A549 (cell line): Measurements from ENCODE around the gene MSH2. TPM values are rescaled to one million over a fixed set of nuclear protein-coding genes. Genes with fewer than 3 reads are reported as not detected.

Experiments used
- ATAC-seq, 2 experiments: fragments of 200-7000 bp in 1 of 2; fragments of >200 bp in 1 of 2; cut with Nextera tagmentation in 1 of 2; cut with Tn5 transposase in 1 of 2; 3 replicates each; pipeline versions ENCODE4 v1.8.0 to v1.9.1; 2018 to 2020; ENCODE audit warnings: mild to moderate bottlenecking in 1 of 2, moderate library complexity in 1 of 2
- CTCF ChIA-PET: fragments of 300-600 bp; sonication (Branson Sonifier 250); formaldehyde crosslinking; extraction: SDS; loops from one replicate; lab custom pipeline; 2021; ENCODE audit warnings: antibody characterized with exemption, inconsistent platforms; lab: Yijun Ruan, JAX
- POLR2A ChIA-PET: fragments of 350-600 bp; formaldehyde crosslinking; extraction: SDS; loops from one replicate; lab custom pipeline; 2021; ENCODE audit warnings: antibody characterized with exemption, inconsistent platforms; lab: Yijun Ruan, JAX
- DNase-seq, 2 experiments: peaks; one replicate each; pipeline versions ENCODE4 v3.0.0 to v3.0.0-alpha.2; 2011 to 2016; ENCODE audit warnings: low read depth in 1 of 2, low spot score in 1 of 2
- FAIRE-seq: peaks from 2 replicates; lab custom pipeline; 2011; peaks lifted over from hg19 to GRCh38; lab: Jason Lieb, UNC
- H3K27ac ChIP-seq, 2 experiments: fragments of >200 bp; sonication (Bioruptor Twin); formaldehyde crosslinking; 3 replicates each; pipeline ENCODE4 v1.5.1; 2016 to 2017
- H3K4me1 ChIP-seq: fragments of >200 bp; sonication (Bioruptor Twin); formaldehyde crosslinking; 3 replicates; pipeline ENCODE4 v1.6.1; 2016
- H3K4me2 ChIP-seq: fragments of >200 bp; sonication (Bioruptor Twin); formaldehyde crosslinking; 3 replicates; pipeline ENCODE4 v1.6.1; 2016
- H3K4me3 ChIP-seq: fragments of >200 bp; sonication (Bioruptor Twin); formaldehyde crosslinking; 3 replicates; pipeline ENCODE4 v1.5.1; 2016
- H3K9me3 ChIP-seq: fragments of >200 bp; sonication (Bioruptor Twin); formaldehyde crosslinking; 3 replicates; pipeline ENCODE4 v1.6.1; 2016
- BCL3 ChIP-seq: fragments of >200 bp; sonication (Bioruptor Twin); formaldehyde crosslinking; IDR thresholded peaks from 3 replicates; pipeline ENCODE4 v1.6.1; 2016
- CHD2 ChIP-seq: fragments of 150-350 bp; IDR thresholded peaks from 2 replicates; pipeline ENCODE4 v1.6.1; 2014; ENCODE audit warnings: low read length; ENCODE audit not compliant: partially characterized antibody
- CHD4 ChIP-seq: fragments of 200-600 bp; sonication (generic); IDR thresholded peaks from 2 replicates; pipeline ENCODE4 v1.6.1; 2016; ENCODE audit warnings: antibody characterized with exemption, mild to moderate bottlenecking, borderline replicate concordance
- E2F6 ChIP-seq: IDR thresholded peaks from 2 replicates; pipeline ENCODE4 v1.6.1; 2012; ENCODE audit warnings: low read depth, borderline replicate concordance
- EHF ChIP-seq: fragments of 250-450 bp; sonication (Bioruptor Pico); IDR thresholded peaks from 2 replicates; pipeline ENCODE4 v1.5.0; 2020; ENCODE audit warnings: mild to moderate bottlenecking
- EHMT2 ChIP-seq: fragments of 200-600 bp; sonication (generic); IDR thresholded peaks from 2 replicates; pipeline ENCODE4 v1.6.1; 2016; ENCODE audit warnings: antibody characterized with exemption, low read depth, mild to moderate bottlenecking, moderate library complexity
- FOSB ChIP-seq: fragments of 250-450 bp; sonication (Bioruptor Pico); IDR thresholded peaks from 2 replicates; pipeline ENCODE4 v1.5.0; 2020; ENCODE audit warnings: mild to moderate bottlenecking, moderate library complexity
- FOXS1 ChIP-seq: fragments of 250-450 bp; sonication (Bioruptor Pico); IDR thresholded peaks from 2 replicates; pipeline ENCODE4 v1.5.0; 2020; ENCODE audit warnings: mild to moderate bottlenecking, moderate library complexity
- HEYL ChIP-seq: fragments of 250-450 bp; sonication (Bioruptor Pico); IDR thresholded peaks from 2 replicates; pipeline ENCODE4 v1.8.0; 2021; ENCODE audit warnings: mild to moderate bottlenecking, moderate library complexity
- HOXB13 ChIP-seq: fragments of 250-450 bp; sonication (Bioruptor Pico); IDR thresholded peaks from 2 replicates; pipeline ENCODE4 v1.5.0; 2020; ENCODE audit warnings: low read depth, mild to moderate bottlenecking, moderate library complexity
- MAFK ChIP-seq: fragments of 450-650 bp; IDR thresholded peaks from 2 replicates; pipeline ENCODE4 v1.6.1; 2014; ENCODE audit not compliant: partially characterized antibody
- MAX ChIP-seq: IDR thresholded peaks from 2 replicates; pipeline ENCODE4 v1.6.1; 2012
- NFE2L2 ChIP-seq: fragments of 150-350 bp; conservative IDR thresholded peaks from 2 replicates; pipeline ENCODE4 v1.6.1; 2014; ENCODE audit warnings: low read length
- NPAS2 ChIP-seq: fragments of 250-450 bp; sonication (Bioruptor Pico); IDR thresholded peaks from 2 replicates; pipeline ENCODE4 v1.8.0; 2022; ENCODE audit warnings: mild to moderate bottlenecking, moderate library complexity, borderline replicate concordance
- POLR2A ChIP-seq: IDR thresholded peaks from 2 replicates; pipeline ENCODE4 v1.6.1; 2012; ENCODE audit warnings: mild to moderate bottlenecking, low read length
- RAD21 ChIP-seq, 2 experiments: fragments of >200 bp in 1 of 2; sonication (Bioruptor Twin) in 1 of 2; formaldehyde crosslinking in 1 of 2; IDR thresholded peaks in 1 of 2; conservative IDR thresholded peaks in 1 of 2; 2 replicates in 1 of 2; 3 replicates in 1 of 2; pipeline ENCODE4 v1.6.1; 2012 to 2018; ENCODE audit warnings: inconsistent platforms in 1 of 2
- RCOR1 ChIP-seq: fragments of 150-350 bp; IDR thresholded peaks from 2 replicates; pipeline ENCODE4 v1.6.1; 2014; ENCODE audit warnings: antibody characterized with exemption, low read length, low read depth
- RNF2 ChIP-seq: fragments of 200-600 bp; sonication (generic); IDR thresholded peaks from 2 replicates; pipeline ENCODE4 v1.6.1; 2016; ENCODE audit warnings: low read depth, mild to moderate bottlenecking, antibody characterized with exemption, moderate library complexity, borderline replicate concordance
- SMC3 ChIP-seq: fragments of >200 bp; sonication (Bioruptor Twin); formaldehyde crosslinking; IDR thresholded peaks from 3 replicates; pipeline ENCODE4 v1.6.1; 2018; ENCODE audit warnings: inconsistent platforms
- SREBF2 ChIP-seq: fragments of 450-650 bp; IDR thresholded peaks from 2 replicates; pipeline ENCODE4 v1.6.1; 2014; ENCODE audit warnings: mild to moderate bottlenecking, moderate library complexity
- TFCP2L1 ChIP-seq: fragments of 250-450 bp; sonication (Bioruptor Pico); IDR thresholded peaks from 2 replicates; pipeline ENCODE4 v1.5.0; 2021; ENCODE audit warnings: mild to moderate bottlenecking
- USF2 ChIP-seq: fragments of 450-650 bp; IDR thresholded peaks from 2 replicates; pipeline ENCODE4 v1.6.1; 2014; ENCODE audit warnings: antibody characterized with exemption
- ZFP36 ChIP-seq: fragments of 450-650 bp; IDR thresholded peaks from 2 replicates; pipeline ENCODE4 v1.6.1; 2014; ENCODE audit warnings: borderline replicate concordance; ENCODE audit not compliant: partially characterized antibody
- ZNF302 ChIP-seq: fragments of 250-450 bp; sonication (Bioruptor Pico); IDR thresholded peaks from 2 replicates; pipeline ENCODE4 v1.9.0; 2021; ENCODE audit warnings: inconsistent platforms, mild to moderate bottlenecking, moderate library complexity
- WGBS: methylation state at CpG from one replicate; pipeline ENCODE4 v1.1.6; 2017; ENCODE audit errors: missing lambda C conversion rate; 5-methylcytosine and 5-hydroxymethylcytosine counted together
- polyA plus RNA-seq, 4 experiments: library from polyadenylated mRNA; depleted of rRNA in 3 of 4; stranded (reverse); fragments of >200 nt; fragmentation: RNase III in 1 of 4; extraction: RNeasy Plus Mini Kit Qiagen cat#74134 plus additional on column Dnase treatment in 1 of 4; gene quantifications; 2 replicates in 3 of 4; 3 replicates in 1 of 4; pipeline ENCODE4 v1.2.3, GENCODE V29; 2011 to 2017

MSH2 gene
- polyA plus RNA-seq, 2 of the 4 experiments (the other 2 are of a cell fraction), result 52.8 to 59.0 TPM

GRCh38 chr2:47471429-47472116 is 68.6 kb downstream of the MSH2 start:
- POLR2A ChIA-PET, result no interaction called here
- Histone ChIP-seq H3K27ac (no peak overlapping the region), H3K4me1 (no peaks in the 10 kb centered on the region), H3K4me3 (no peak overlapping the region), H3K4me2 (no peak overlapping the region), H3K9me3 (no peaks in the 10 kb centered on the region)
- TF ChIP-seq EHMT2 (no peak), ZNF302 (CRISPR knock-in tag) (no peak), RNF2 (no peak), EHF (no peak), BCL3 (no peak), ZFP36 (no peak), NFE2L2 (no peak), RAD21 (conservative IDR thresholded peaks at IDR 0.05 in 1 of 2, IDR thresholded peaks at IDR 0.05 in 1 of 2) (no peak), RCOR1 (no peak), CHD4 (no peak), CHD2 (no peak), SMC3 (no peak), USF2 (no peak), NPAS2 (CRISPR knock-in tag) (no peak), FOXS1 (CRISPR knock-in tag) (no peak)
- CTCF ChIA-PET, result interaction anchor here (0.6 to 1.0 kb wide), 3 partner anchors 11 to 387 kb away, joined by 3 to 4 read pairs (median 3); no protein-coding TSS in a partner anchor
- 92% methylated on average over 5 of the region's 5 CpGs for WGBS
- no peak for DNase-seq
- ATAC-seq, result no peak
- FAIRE-seq, result no peak

GRCh38 chr2:47479863-47480262 is 76.9 kb downstream of the MSH2 start:
- no peak for TF ChIP-seq ZFP36
- no peak for TF ChIP-seq MAX
- TF ChIP-seq RAD21 (conservative IDR thresholded peaks at IDR 0.05 in 1 of 2, IDR thresholded peaks at IDR 0.05 in 1 of 2), result no peak
- TF ChIP-seq POLR2A, result no peak
- TF ChIP-seq FOSB (CRISPR knock-in tag), result no peak
- TF ChIP-seq SMC3, result no peak
- no peak for TF ChIP-seq E2F6
- TF ChIP-seq TFCP2L1 (CRISPR knock-in tag), result no peak
- no peak for TF ChIP-seq MAFK
- no peak for TF ChIP-seq HOXB13 (CRISPR knock-in tag)
- no peak for TF ChIP-seq SREBF2
- no peak for TF ChIP-seq EHF
- TF ChIP-seq HEYL (CRISPR knock-in tag), result no peak
- TF ChIP-seq, all 56 proteins: peak for 0
- Histone ChIP-seq H3K4me3 (no peak overlapping the region), H3K4me1 (no peaks in the 10 kb centered on the region), H3K9me3 (no peaks in the 10 kb centered on the region), H3K4me2 (no peak overlapping the region), H3K27ac (no peak overlapping the region)
- POLR2A ChIA-PET, result no interaction called here
- CTCF ChIA-PET, result interaction anchor here (0.5 kb wide), 1 partner anchor 1548 kb away, joined by 3 read pairs; no protein-coding TSS in a partner anchor
- 95% methylated on average over 1 of the region's 1 CpG for WGBS
- no peak for ATAC-seq
- no peak for FAIRE-seq
- DNase-seq, result no peak
